Breast epithelium (tissue), 4 donors: Measurements from ENCODE around the gene CAGE1. TPM values are rescaled to one million over a fixed set of nuclear protein-coding genes. Genes with fewer than 3 reads are reported as not detected.

ENCODE experiments used
- DNase-seq, 2 donors: peaks; one replicate each; pipeline ENCODE4 v3.0.0-alpha.2; 2019; ENCODE audit warnings: low spot score in 2 of 2
- H3K27ac ChIP-seq, 2 donors: fragments of 200-600 bp; sonication (generic) in 1 of 2; one replicate each; pipeline ENCODE4 v1.5.1; 2016 to 2019; ENCODE audit warnings: mild to moderate bottlenecking in 1 of 2
- H3K27me3 ChIP-seq, 2 donors: fragments of 200-600 bp; sonication (generic) in 1 of 2; one replicate each; pipeline versions ENCODE4 v1.5.1 to v1.6.0; 2017 to 2019; ENCODE audit warnings: control low read depth in 1 of 2, mild to moderate bottlenecking in 1 of 2
- H3K36me3 ChIP-seq: fragments of 200-600 bp; one replicate; pipeline ENCODE4 v1.5.1; 2019
- H3K4me1 ChIP-seq, 2 donors: fragments of 200-600 bp; sonication (generic); one replicate each; pipeline ENCODE4 v1.5.1; 2016 to 2019; ENCODE audit warnings: control low read depth in 1 of 2
- H3K4me3 ChIP-seq, 3 donors: fragments of 200-600 bp; sonication (generic); 1 replicate in 2 of 3; 2 replicates in 1 of 3; pipeline ENCODE4 v1.5.1; 2016 to 2019; ENCODE audit warnings: mild to moderate bottlenecking in 3 of 3, moderate library complexity in 2 of 3
- H3K9me3 ChIP-seq, 2 donors: fragments of 200-600 bp; sonication (generic) in 1 of 2; one replicate each; pipeline ENCODE4 v1.5.1; 2016 to 2019; ENCODE audit warnings: control low read depth in 1 of 2
- CTCF ChIP-seq, 3 donors: fragments of 450-650 bp; IDR thresholded peaks; one replicate each; pipeline ENCODE4 v1.5.1; 2016 to 2017; ENCODE audit warnings: antibody characterized with exemption in 3 of 3, mild to moderate bottlenecking in 3 of 3, moderate library complexity in 3 of 3
- POLR2A ChIP-seq: fragments of 450-650 bp; IDR thresholded peaks from one replicate; pipeline ENCODE4 v1.6.1; 2016; ENCODE audit warnings: antibody characterized with exemption, mild to moderate bottlenecking, moderate library complexity
- POLR2AphosphoS5 ChIP-seq, 3 donors: sonication (generic); formaldehyde crosslinking; IDR thresholded peaks; one replicate each; pipeline ENCODE4 v1.6.1; 2017; ENCODE audit warnings: antibody characterized with exemption in 3 of 3
- intact Hi-C: fragments of 100-400 bp; cut with DNase I; formaldehyde crosslinking; loops from one replicate; pipeline ENCODE4 v1.15.1; 2023; ENCODE audit warnings: low total_unique reads
- total RNA-seq, 3 donors: library from RNA; depleted of rRNA; stranded (reverse); fragments of >200 nt; gene quantifications; one replicate each; pipeline ENCODE4 v1.1.0, GENCODE V29; 2016

The CAGE1 gene
- total RNA-seq, 3 donors from 2014 or later: not detected

- Histone ChIP-seq H3K27ac (no peak overlapping the region), H3K4me3 (no peak overlapping the region), H3K4me1 (no peaks in the 10 kb centered on the region), H3K27me3 (no peaks in the 10 kb centered on the region), H3K9me3 (no peaks in the 10 kb centered on the region), H3K36me3 (peaks cover 9% of the 10 kb centered on the region)
- DNase-seq: no peak
- TF ChIP-seq CTCF (IDR thresholded peaks at IDR 0.05) (no peak), POLR2AphosphoS5 (IDR thresholded peaks at IDR 0.05) (no peak), POLR2A (no peak)
- intact Hi-C loops: no loop called here
Observed at GRCh38 chr6:7409740-7410139, 20.2 kb upstream of the CAGE1 start.

GRCh38 chr6:7406743-7407142 is 17.2 kb upstream of the CAGE1 start:
- TF ChIP-seq POLR2AphosphoS5 (IDR thresholded peaks at IDR 0.05): no peak
- TF ChIP-seq CTCF (IDR thresholded peaks at IDR 0.05): no peak
- no peak for TF ChIP-seq POLR2A
- Histone ChIP-seq H3K9me3 (no peaks in the 10 kb centered on the region), H3K4me3 (no peak overlapping the region), H3K4me1 (no peaks in the 10 kb centered on the region), H3K27ac (no peak overlapping the region), H3K36me3 (no peaks in the 10 kb centered on the region), H3K27me3 (no peaks in the 10 kb centered on the region)
- no peak for DNase-seq
- intact Hi-C loops: no loop called here

- no peaks in the 10 kb centered on the region for H3K9me3 ChIP-seq
- intact Hi-C loops: loop anchor here (2.0 kb wide), 1 partner anchor 76 kb away; no protein-coding TSS in a partner anchor
- H3K4me3 ChIP-seq: no peak overlapping the region
- no peaks in the 10 kb centered on the region for H3K4me1 ChIP-seq
- no peak for DNase-seq
- H3K27ac ChIP-seq: no peak overlapping the region
- no peaks in the 10 kb centered on the region for H3K27me3 ChIP-seq
- no peak for TF ChIP-seq POLR2A
- no peak for TF ChIP-seq POLR2AphosphoS5 (IDR thresholded peaks at IDR 0.05)
- TF ChIP-seq CTCF (IDR thresholded peaks at IDR 0.05): no peak
- peaks cover 8% of the 10 kb centered on the region for H3K36me3 ChIP-seq
Observed at GRCh38 chr6:7404546-7404945, 15.0 kb upstream of the CAGE1 start.

- Histone ChIP-seq H3K4me3 (no peak overlapping the region), H3K4me1 (no peaks in the 10 kb centered on the region), H3K27me3 (no peaks in the 10 kb centered on the region), H3K27ac (no peak overlapping the region), H3K9me3 (no peaks in the 10 kb centered on the region), H3K36me3 (peaks cover 8% of the 10 kb centered on the region)
- intact Hi-C loops: no loop called here
- TF ChIP-seq POLR2A: no peak
- no peak for TF ChIP-seq CTCF (IDR thresholded peaks at IDR 0.05)
- TF ChIP-seq POLR2AphosphoS5 (IDR thresholded peaks at IDR 0.05): no peak
- no peak for DNase-seq
Observed at GRCh38 chr6:7402716-7403115, 13.2 kb upstream of the CAGE1 start.

GRCh38 chr6:7401075-7401474 is 11.5 kb upstream of the CAGE1 start:
- no peak overlapping the region for H3K27ac ChIP-seq
- H3K27me3 ChIP-seq: no peaks in the 10 kb centered on the region
- no peak for TF ChIP-seq POLR2A
- no peak for TF ChIP-seq POLR2AphosphoS5 (IDR thresholded peaks at IDR 0.05)
- TF ChIP-seq CTCF (IDR thresholded peaks at IDR 0.05): no peak
- no peak for DNase-seq
- H3K9me3 ChIP-seq: no peaks in the 10 kb centered on the region
- intact Hi-C loops: no loop called here
- no peak overlapping the region for H3K4me3 ChIP-seq
- H3K36me3 ChIP-seq: peaks cover 8% of the 10 kb centered on the region
- H3K4me1 ChIP-seq: no peaks in the 10 kb centered on the region
